Measurements from ENCODE around the gene WHRN. TPM values are rescaled to one million over a fixed set of nuclear protein-coding genes. Genes with fewer than 3 reads are reported as not detected.

Gene WHRN
- total and polyA plus RNA-seq, 9 of the 15 experiments (the other 6 are each of a cell fraction or from before 2014, with no cell fraction given): 0.31 to 14.1 (median 3.0) TPM

DNA sequence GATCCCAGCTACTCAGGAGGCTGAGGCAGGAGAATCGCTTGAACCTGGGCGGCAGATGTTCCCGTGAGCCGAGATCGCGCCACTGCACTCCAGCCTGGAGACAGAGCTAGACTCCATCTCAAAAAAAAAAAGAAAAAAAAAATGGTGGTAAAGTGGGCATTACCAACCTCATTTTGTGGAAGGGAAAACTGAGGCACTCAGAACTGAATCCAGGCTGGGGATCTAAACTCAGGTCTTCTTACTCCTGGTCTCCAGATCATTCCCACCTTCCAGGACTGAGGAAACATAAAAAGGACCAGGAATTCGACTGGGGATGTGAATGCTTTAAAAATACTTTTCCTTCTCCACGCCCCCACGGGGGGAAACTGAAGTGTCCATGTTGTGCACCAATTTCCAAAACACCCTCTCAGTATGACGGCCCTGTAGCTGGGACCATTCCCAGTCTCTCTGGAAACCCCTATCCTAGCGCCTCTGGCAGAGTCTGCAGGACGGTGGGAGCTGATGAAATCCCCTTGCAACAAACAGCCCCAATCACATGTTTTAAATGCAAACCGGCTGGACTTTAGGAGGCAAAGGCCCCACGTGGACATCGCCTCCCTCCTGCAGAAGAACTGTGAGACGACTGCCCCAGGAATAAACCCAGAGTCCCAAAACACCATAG, 108.6 kb downstream of the WHRN start (continued):
- 0 out of 2 replicates have a peak, but pooled peaks have one; percentile 3 for TF ChIP-seq NFIX (CRISPR knock-in tag; IDR thresholded peaks at IDR 0.05; ENCODE audit: low read depth)
- peak in 1 of 2 experiments; percentile 90; a peak in 2 of 4 replicates for TF ChIP-seq MLLT1 (IDR thresholded peaks at IDR 0.05)
- peak in 1 of 2 experiments; percentile 73; a peak in 2 of 4 replicates for TF ChIP-seq TRIM24 (IDR thresholded peaks at IDR 0.05)
- TF ChIP-seq GATA2 (CRISPR knock-in tag; IDR thresholded peaks at IDR 0.05): no peak
- 0 out of 2 replicates have a peak, but pooled peaks have one; percentile 13 for TF ChIP-seq SMAD3 (CRISPR knock-in tag; conservative IDR thresholded peaks at IDR 0.05)
- 0 out of 2 replicates have a peak, but pooled peaks have one; percentile 56 for TF ChIP-seq ZNF197 (CRISPR knock-in tag; IDR thresholded peaks at IDR 0.05; ENCODE audit: low read depth)
- peak; percentile 84; the same call in 1 of the 2 replicates for TF ChIP-seq ATF3 (IDR thresholded peaks at IDR 0.05)
- TF ChIP-seq ATF3 (CRISPR knock-in tag; conservative IDR thresholded peaks at IDR 0.05): no peak
- TF ChIP-seq MYBL2 (IDR thresholded peaks at IDR 0.05; ENCODE audit: low read depth): 0 out of 2 replicates have a peak, but pooled peaks have one; percentile 16
- no peak for TF ChIP-seq MYBL2 (CRISPR knock-in tag; IDR thresholded peaks at IDR 0.05; ENCODE audit: borderline replicate concordance)
- TF ChIP-seq ZNF644 (tag; IDR thresholded peaks at IDR 0.05; ENCODE audit: low read depth): peak; percentile 47; the same call in 1 of the 2 replicates
- peak; percentile 71 for TF ChIP-seq POLR2H (tag; IDR thresholded peaks at IDR 0.05; ENCODE audit: low read depth)
- TF ChIP-seq PHF21A (IDR thresholded peaks at IDR 0.05; ENCODE audit: borderline replicate concordance, low read depth): no peak
- TF ChIP-seq ARID1B (IDR thresholded peaks at IDR 0.05): peak; percentile 14; the same call in 1 of the 2 replicates
- no peak for TF ChIP-seq SIRT6 (IDR thresholded peaks at IDR 0.05; ENCODE audit: low read depth, low read length)
- TF ChIP-seq ATF4 (CRISPR knock-in tag; IDR thresholded peaks at IDR 0.05): peak; percentile 98
- TF ChIP-seq CREB3 (tag; conservative IDR thresholded peaks at IDR 0.05; ENCODE audit: low read depth): peak; percentile 44; the same call in 1 of the 2 replicates
- peak; percentile 97 for TF ChIP-seq L3MBTL2 (IDR thresholded peaks at IDR 0.05)
- TF ChIP-seq RCOR1 (IDR thresholded peaks at IDR 0.05; ENCODE audit: borderline replicate concordance in 1 of 2, low read depth in 2 of 2, low read length in 2 of 2): peak in 1 of 2 experiments; percentile 28; a peak in 1 of 4 replicates
- TF ChIP-seq, protein P1, sequence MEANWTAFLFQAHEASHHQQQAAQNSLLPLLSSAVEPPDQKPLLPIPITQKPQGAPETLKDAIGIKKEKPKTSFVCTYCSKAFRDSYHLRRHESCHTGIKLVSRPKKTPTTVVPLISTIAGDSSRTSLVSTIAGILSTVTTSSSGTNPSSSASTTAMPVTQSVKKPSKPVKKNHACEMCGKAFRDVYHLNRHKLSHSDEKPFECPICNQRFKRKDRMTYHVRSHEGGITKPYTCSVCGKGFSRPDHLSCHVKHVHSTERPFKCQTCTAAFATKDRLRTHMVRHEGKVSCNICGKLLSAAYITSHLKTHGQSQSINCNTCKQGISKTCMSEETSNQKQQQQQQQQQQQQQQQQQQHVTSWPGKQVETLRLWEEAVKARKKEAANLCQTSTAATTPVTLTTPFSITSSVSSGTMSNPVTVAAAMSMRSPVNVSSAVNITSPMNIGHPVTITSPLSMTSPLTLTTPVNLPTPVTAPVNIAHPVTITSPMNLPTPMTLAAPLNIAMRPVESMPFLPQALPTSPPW (CRISPR knock-in tag; IDR thresholded peaks at IDR 0.05): peak; percentile 40
- TF ChIP-seq ZNF589 (CRISPR knock-in tag; IDR thresholded peaks at IDR 0.05; ENCODE audit: low read depth): peak; percentile 88

Measured in K562 (cell line).